Subcutaneous abdominal adipose tissue (tissue), 5 donors: ENCODE results near the gene ZMAT2.
"Not testable (repeated sequence)": the region's sequence is repeated elsewhere in the genome, so short reads cannot be mapped to it uniquely, and the experiment has no call there.

Experiments
- H3K27ac ChIP-seq: one replicate; pipeline ENCODE4 v1.7.0; 2013; ENCODE audit warnings: low read depth, mild to moderate bottlenecking, inconsistent platforms, low read length, moderate library complexity
- H3K27me3 ChIP-seq, 5 donors: one replicate each; pipeline ENCODE4 v1.7.0; 2013; ENCODE audit warnings: low read length in 5 of 5, inconsistent platforms in 1 of 5; ENCODE audit not compliant: control insufficient read depth in 5 of 5, insufficient read depth in 4 of 5
- H3K36me3 ChIP-seq, 5 donors: one replicate each; pipeline ENCODE4 v1.7.0; 2013; ENCODE audit warnings: low read length in 5 of 5; ENCODE audit not compliant: control insufficient read depth in 5 of 5, insufficient read depth in 5 of 5
- H3K4me1 ChIP-seq, 5 donors: one replicate each; pipeline ENCODE4 v1.7.0; 2013; ENCODE audit warnings: low read length in 5 of 5, mild to moderate bottlenecking in 3 of 5, moderate library complexity in 1 of 5; ENCODE audit not compliant: control insufficient read depth in 5 of 5, insufficient read depth in 5 of 5
- H3K4me3 ChIP-seq, 5 donors: one replicate each; pipeline ENCODE4 v1.7.0; 2013; ENCODE audit warnings: low read length in 5 of 5, low read depth in 1 of 5
- H3K9ac ChIP-seq, 5 donors: one replicate each; pipeline ENCODE4 v1.7.0; 2013; ENCODE audit warnings: low read length in 5 of 5, mild to moderate bottlenecking in 4 of 5, moderate library complexity in 3 of 5
- H3K9me3 ChIP-seq, 5 donors: one replicate each; pipeline ENCODE4 v1.7.0; 2013; ENCODE audit warnings: low read length in 5 of 5; ENCODE audit not compliant: control insufficient read depth in 5 of 5
- donor health status: healthy.
- donor health status: healthy.
- donor health status: healthy.
- donor health status: healthy.
- donor health status: healthy.

Gene ZMAT2

GRCh38 chr5:140707812-140708211 is 7.6 kb downstream of the ZMAT2 start:
- Histone ChIP-seq H3K36me3 (peaks cover 21 to 46% (median 40%) of the 10 kb centered on the region in 5 donors), H3K9me3 (no peaks in the 10 kb centered on the region), H3K27ac (no peak overlapping the region), H3K4me3 (no peak overlapping the region), H3K27me3 (no peaks in the 10 kb centered on the region), H3K9ac (no peak overlapping the region), H3K4me1 (peaks cover 0 to 18% (median 5%) of the 10 kb centered on the region in 5 donors)

GRCh38 chr5:140708787-140709186 is 8.5 kb downstream of the ZMAT2 start:
- H3K9ac ChIP-seq, H3K4me3 ChIP-seq, H3K27ac ChIP-seq, H3K9me3 ChIP-seq, H3K27me3 ChIP-seq: not testable (repeated sequence)
- peaks cover 18 to 36% (median 31%) of the 10 kb centered on the region in 5 donors for H3K36me3 ChIP-seq
- H3K4me1 ChIP-seq: peaks cover 0 to 18% (median 5%) of the 10 kb centered on the region in 5 donors

GRCh38 chr5:140710899-140711552 is 10.8 kb downstream of the ZMAT2 start:
- Histone ChIP-seq H3K4me3 (peak overlapping the region; percentile 67 to 93 (median 81)), H3K27me3 (no peaks in the 10 kb centered on the region), H3K9me3 (no peaks in the 10 kb centered on the region), H3K9ac (peak overlapping the region; percentile 50 to 86 (median 67)), H3K27ac (peak overlapping the region; percentile 80), H3K36me3 (peaks cover 3 to 14% (median 9%) of the 10 kb centered on the region in 5 donors), H3K4me1 (peaks cover 0 to 18% (median 5%) of the 10 kb centered on the region in 5 donors)

- peak overlapping the region in 2 of 5 donors; percentile 67 to 76 for H3K4me3 ChIP-seq
- H3K4me1 ChIP-seq: peaks cover 0 to 11% (median 5%) of the 10 kb centered on the region in 5 donors
- no peak overlapping the region for H3K9ac ChIP-seq
- no peaks in the 10 kb centered on the region for H3K27me3 ChIP-seq
- no peaks in the 10 kb centered on the region for H3K9me3 ChIP-seq
- peaks cover 0 to 9% (median 3%) of the 10 kb centered on the region in 5 donors for H3K36me3 ChIP-seq
- H3K27ac ChIP-seq: no peak overlapping the region
Measured at GRCh38 chr5:140711794-140712193, 11.5 kb downstream of the ZMAT2 start.

- Histone ChIP-seq H3K9ac (no peak overlapping the region), H3K27ac (no peak overlapping the region), H3K27me3 (no peaks in the 10 kb centered on the region), H3K4me1 (peaks cover 0 to 6% (median 5%) of the 10 kb centered on the region in 5 donors), H3K36me3 (no peaks in the 10 kb centered on the region), H3K4me3 (no peak overlapping the region), H3K9me3 (no peaks in the 10 kb centered on the region)
Measured at GRCh38 chr5:140713562-140714094, 13.4 kb downstream of the ZMAT2 start.

- not testable (repeated sequence) for H3K4me3 ChIP-seq, H3K4me1 ChIP-seq, H3K27ac ChIP-seq, H3K9ac ChIP-seq, H3K27me3 ChIP-seq, H3K36me3 ChIP-seq, H3K9me3 ChIP-seq
Measured at GRCh38 chr5:140716238-140716637, 16.0 kb downstream of the ZMAT2 start.

GRCh38 chr5:140718266-140718592 is 18.0 kb downstream of the ZMAT2 start:
- H3K4me3 ChIP-seq: no peak overlapping the region
- H3K36me3 ChIP-seq: no peaks in the 10 kb centered on the region
- no peaks in the 10 kb centered on the region for H3K4me1 ChIP-seq
- H3K27me3 ChIP-seq: no peaks in the 10 kb centered on the region
- no peak overlapping the region for H3K27ac ChIP-seq
- no peaks in the 10 kb centered on the region for H3K9me3 ChIP-seq
- H3K9ac ChIP-seq: peak overlapping the region in 1 of 5 donors; percentile 28

- H3K9me3 ChIP-seq, H3K27ac ChIP-seq, H3K9ac ChIP-seq, H3K4me1 ChIP-seq, H3K27me3 ChIP-seq, H3K36me3 ChIP-seq, H3K4me3 ChIP-seq: not testable (repeated sequence)
Measured at GRCh38 chr5:140720738-140721137, 20.5 kb downstream of the ZMAT2 start.

- H3K4me3 ChIP-seq, H3K27me3 ChIP-seq, H3K4me1 ChIP-seq, H3K36me3 ChIP-seq, H3K27ac ChIP-seq, H3K9ac ChIP-seq, H3K9me3 ChIP-seq: not testable (repeated sequence)
Measured at GRCh38 chr5:140721395-140721794, 21.1 kb downstream of the ZMAT2 start.

GRCh38 chr5:140725799-140726471 is 25.7 kb downstream of the ZMAT2 start:
- H3K4me1 ChIP-seq: peaks cover 0 to 3% (median 0%) of the 10 kb centered on the region in 5 donors
- no peak overlapping the region for H3K9ac ChIP-seq
- H3K36me3 ChIP-seq: no peaks in the 10 kb centered on the region
- no peaks in the 10 kb centered on the region for H3K9me3 ChIP-seq
- H3K27me3 ChIP-seq: no peaks in the 10 kb centered on the region
- no peak overlapping the region for H3K27ac ChIP-seq
- peak overlapping the region in 3 of 5 donors; percentile 46 to 59 (median 51) for H3K4me3 ChIP-seq
